GM19467 (cell line): ENCODE results near the gene GABARAPL2.

Experiments used
- ATAC-seq: cut with Tn5 transposase; IDR thresholded peaks from one replicate; pipeline ENCODE4 v1.9.1; 2021; ENCODE audit warnings: mild to moderate bottlenecking, moderate library complexity; ENCODE audit not compliant: unreplicated experiment

The GABARAPL2 gene

DNA sequence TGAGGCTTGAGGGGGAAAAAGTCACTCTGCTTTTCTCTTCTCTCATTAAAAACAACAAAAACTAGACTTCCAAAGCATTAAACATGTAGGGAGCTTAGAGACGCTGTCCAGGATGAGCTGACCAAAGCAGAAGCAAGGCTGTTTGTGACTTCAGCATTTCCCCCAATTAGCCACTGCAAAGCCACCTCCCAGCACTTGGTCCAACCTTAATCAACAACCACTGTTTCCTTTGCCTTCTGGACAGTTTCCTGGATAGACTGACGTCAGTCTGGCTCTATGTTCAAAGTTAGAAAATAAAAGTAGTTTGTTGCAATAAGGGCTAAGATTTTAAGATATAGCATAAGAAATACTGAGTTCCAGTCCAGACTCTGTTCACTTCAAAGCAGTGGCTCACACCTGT, 13.2 kb upstream of the GABARAPL2 start:
- no peak for ATAC-seq

DNA sequence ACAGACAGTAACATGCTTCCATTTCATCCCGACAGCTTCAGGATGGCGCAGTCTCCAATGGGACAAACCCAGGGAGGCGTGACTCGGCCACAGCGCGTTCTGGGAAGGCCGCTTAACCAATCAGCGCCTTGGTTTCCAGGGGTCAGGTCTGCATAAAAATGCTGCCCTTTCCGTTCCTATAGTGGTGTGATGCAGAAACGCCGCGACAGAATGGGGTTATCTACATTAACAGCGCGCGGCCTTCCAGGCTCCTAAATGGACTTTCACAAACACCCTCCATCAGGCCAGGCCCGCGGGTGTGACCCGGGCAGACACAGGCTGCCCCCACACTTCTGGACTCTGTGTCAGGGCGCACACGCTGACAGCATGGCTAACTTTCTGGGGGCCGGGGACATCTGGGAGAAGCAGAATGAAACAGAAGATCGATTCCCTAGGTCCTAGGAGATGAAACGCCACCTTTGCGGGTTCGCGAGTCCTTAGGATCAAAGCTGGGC, 10.9 kb upstream of the GABARAPL2 start:
- ATAC-seq = peak; percentile 32

DNA sequence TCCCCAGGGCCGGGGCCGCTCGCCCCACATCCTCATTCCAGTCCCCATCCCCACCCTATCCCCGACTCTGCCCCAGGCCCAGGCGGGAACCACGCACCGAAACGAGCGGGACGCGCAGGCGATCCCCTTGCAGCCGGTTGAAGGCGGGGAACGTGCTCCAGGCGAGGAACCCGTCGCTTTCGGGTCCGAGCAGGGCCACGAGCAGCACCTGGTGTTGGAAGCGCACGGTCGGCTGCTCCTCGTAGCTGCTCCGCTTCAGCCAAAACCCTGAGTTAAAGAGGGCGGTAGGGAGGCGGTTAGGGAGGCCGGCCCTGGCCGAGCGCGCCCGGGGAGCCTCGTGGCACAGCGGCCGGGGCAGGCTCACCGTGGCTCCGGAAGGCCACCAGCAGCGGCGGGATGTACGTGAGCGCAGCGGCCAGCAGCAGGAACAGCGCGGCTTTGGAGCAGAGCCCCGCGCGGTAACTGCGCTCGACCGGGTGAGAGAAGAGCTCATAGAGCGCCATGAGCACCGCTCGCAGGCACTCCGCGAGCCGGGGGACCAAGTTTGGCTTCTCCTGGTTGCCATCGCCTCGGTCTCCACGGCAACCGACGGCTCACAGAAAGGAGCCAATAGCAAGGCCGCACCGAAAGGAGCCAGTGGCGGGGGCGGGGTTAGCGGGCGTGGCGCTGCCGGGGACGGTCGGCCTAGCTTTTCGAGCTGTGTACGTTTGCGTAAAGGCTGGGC, 10.3 kb upstream of the GABARAPL2 start, which contains the start of gene TMEM231:
TSS of gene TMEM231 (minus strand) at position 546 of the 724 bp plus-strand sequence. CDS start at position 503, 43 bp downstream.
- ATAC-seq = peak; percentile 99

DNA sequence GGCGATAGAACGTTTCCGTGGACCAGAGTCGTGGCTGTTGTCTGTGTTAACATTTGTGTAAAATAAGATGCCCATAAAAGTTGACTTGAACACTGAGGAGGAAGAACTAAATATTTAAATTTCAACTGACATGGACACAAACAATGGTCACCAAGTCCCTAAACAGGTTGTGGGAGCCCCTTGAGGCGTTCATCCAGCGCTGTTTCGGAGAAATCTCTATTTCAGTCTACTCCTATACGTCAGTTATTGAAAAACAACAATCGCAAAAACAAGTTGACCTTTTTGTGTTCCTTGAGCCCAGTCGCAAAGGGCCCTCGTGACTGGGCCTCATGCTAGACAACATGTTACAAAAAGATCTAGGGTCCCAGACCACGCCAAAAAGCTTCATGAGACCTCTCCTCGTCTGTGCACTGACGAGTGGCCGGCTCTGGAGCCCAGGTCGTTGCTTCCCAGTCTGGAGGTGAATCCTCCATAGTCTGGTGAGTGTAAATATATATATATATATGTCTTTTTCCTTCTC, 9.7 kb upstream of the GABARAPL2 start:
- no peak for ATAC-seq

DNA sequence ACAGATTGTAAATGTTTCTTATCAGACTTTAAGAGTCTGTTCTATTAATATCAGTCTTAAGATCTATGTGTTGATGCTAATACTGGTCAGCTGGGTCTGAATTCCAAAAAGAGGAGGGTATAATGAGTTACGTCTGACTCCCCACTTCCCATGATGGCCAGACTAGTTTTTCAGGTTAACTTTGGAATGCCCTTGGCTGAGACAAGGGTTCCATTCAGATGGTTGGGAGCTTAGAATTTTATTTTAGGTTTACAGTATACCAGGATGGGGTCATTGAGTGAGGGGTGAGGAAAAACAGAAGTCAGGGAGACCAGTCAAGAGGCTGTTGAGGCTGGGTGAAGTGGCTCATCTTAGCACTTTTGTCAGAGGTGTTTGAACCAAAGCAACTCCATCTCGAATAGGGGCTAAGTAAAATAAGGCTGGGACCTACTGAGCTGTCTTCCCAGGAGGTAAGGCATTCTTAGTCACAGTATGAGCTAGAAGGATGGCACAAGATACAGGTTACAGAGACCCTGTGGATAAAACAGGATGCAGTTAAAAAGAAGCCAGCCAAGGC, 7.3 kb upstream of the GABARAPL2 start:
- ATAC-seq = no peak

DNA sequence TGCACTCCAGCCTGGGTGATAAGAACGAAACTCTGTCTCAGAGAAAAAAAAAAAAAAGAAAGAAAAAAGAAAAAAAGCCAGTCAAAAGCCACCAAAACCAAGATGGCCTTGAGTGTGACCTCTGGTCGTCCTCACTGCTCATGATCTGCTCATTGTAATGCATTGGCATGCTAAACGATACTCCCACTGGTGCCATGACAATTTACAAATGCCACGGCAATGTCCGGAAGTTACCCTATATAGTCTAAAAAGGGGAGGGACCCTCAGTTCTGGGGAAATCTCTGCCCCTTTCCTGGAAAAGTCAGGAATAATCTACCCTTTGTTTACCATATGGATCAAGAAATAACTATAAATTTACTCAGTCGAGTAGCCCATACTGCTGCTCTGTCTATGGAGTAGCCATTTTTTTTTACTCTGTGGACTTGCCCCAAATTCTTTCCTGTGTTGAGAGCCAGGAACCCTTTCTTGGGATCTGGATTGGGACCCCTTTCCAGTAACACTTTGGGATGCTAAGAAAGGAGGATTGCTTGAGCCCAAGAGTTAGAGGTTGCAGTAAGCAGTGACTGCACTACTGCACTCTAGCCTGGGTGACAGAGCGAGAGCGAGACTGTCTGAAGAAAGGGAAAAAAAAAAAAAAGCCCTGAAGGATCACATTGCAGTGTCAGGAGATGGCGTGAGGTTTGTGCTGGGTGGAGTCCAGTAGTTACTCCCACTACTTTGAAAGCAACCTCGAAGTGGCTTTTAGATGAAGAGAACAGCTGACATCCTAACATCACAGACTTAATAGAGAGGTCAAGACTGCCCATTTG, 6.4 kb upstream of the GABARAPL2 start:
- ATAC-seq = no peak

DNA sequence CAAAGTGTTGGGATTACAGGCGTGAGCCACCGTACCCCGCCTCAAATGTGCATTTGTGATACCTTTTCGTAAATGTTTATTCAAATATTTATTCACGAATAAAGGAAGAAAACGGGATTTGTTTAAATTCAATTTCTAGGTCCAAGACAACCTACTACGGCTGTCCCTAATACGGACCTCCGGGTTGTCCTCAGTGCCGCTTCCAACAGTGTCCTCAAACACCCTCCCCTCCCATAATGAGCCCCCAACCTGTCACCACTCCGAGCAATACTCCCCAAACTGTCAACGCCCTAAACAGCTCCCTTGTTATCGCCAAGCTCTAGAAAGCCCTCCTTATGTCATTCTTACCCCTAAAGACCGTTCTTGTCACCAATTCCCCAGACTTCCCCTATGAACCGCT, 539 bp upstream of the GABARAPL2 start:
- peak; percentile 4 for ATAC-seq

DNA sequence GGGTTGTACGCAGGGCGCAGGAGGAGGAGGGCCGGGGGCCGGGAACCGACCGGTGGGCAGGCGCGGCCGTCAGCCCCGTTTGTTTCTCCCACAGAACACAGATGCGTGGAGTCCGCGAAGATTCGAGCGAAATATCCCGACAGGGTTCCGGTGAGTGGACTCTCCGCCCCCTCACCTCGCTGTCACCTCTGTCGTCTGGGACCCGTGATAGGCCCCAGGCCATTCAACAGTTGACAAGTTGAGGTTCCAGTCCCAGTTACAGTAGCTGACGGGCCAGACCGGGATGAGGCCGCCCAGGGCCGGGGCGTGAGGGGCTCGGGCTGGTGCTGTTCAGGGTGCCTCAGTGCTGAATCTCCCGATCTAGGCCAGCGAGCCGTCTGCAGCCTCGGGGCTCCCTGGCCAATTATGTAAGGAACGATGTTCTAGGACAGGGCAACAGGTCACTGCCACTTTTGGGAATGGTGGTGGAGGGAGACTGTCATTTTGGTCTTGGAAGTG, 628 bp downstream of the GABARAPL2 start:
- ATAC-seq = no peak

DNA sequence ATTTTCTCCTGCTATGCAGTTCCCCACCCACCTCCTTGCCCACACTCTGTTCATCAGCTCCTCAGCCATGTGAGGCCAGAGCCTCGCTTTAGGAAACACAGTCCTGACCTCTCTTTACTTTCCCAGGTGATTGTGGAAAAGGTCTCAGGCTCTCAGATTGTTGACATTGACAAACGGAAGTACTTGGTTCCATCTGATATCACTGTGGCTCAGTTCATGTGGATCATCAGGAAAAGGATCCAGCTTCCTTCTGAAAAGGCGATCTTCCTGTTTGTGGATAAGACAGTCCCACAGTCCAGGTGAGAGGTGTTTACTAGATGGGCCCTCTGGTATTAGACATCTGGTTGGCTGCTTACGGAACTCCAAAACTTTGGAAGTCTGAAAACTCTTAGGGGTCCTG, 1.7 kb downstream of the GABARAPL2 start:
- no peak for ATAC-seq

DNA sequence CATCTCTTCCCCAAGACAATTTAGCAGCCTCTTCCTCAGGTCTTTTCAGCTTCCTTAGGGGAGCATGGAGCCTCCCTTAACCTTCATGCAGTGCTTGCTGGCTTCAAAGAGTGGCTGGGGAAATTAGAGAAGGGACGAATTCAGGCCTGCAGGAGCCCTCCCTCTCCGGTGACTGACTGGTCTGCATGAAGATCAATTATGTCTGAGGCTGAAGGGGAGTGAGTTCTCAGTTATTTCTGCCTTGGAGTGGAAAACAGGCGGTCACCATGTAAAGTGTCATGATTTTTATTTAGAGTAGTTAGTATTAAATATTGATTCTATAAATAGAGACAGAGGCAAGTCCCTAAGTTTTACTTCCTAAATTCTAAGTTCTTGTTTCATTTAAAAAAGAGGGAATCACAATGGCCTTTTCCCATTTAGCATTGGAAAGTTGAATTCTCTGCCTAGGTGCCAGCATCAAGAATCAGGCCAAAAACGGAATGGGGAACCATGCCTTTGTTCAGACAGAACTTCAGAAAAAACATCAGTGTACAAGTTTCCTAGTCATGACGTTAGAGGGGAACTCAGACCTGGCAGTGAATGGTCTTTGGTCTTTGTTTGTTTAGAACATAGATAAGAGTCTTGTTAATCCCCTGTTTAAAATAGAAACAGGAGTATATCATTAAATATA, 4.4 kb downstream of the GABARAPL2 start:
- no peak for ATAC-seq

DNA sequence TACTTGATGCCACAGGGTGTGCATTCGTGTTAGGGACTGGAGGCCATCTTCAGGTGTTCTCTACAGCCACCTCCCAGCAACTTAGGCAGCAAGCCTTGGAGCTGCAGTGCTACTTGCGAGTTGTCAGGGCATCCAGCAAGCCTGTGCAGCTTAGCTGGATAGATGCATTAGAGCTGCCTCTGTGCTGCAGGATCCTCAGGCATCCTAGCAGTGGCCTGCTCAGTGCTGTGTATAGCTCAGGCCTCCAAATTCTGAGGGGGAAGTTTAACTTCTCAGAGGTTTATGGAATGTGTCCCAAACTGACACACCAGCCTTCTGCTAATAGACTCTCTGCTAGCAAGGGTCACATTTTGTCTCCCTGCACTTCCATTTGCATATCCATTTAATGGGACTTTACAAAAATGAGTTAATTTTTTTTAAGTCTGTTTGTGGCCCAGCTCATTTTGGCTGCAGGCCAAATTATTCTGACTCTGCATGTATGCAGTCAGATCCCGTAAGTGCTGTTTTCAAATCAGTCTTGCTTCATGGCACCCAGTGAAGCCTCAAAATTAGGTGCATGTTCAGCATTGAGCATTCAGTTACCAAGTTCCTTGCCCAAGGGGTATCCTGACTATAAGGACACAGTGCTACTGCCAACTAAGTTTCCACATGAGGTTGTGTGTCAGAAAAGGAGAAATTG, 6.8 kb downstream of the GABARAPL2 start:
- ATAC-seq = no peak

DNA sequence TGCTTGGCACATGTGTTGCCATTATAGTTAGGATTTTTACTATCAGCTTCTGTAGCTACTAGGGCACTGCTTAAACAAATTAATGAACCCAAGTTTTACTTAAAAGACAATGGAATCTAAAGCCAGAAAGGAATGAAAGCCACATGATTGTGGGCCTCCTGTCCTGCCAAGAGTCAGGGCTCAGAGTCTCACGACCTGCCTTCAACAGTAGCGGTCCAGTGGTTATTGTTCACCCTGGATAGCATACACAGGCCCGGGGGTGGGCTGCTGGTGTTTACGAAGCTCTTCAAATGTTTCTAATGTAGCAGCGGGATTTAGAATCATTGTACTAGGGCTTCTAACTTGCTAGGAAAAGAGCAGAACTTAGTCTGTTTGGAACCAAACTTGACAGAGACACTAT, 7.8 kb downstream of the GABARAPL2 start:
- ATAC-seq = no peak

DNA sequence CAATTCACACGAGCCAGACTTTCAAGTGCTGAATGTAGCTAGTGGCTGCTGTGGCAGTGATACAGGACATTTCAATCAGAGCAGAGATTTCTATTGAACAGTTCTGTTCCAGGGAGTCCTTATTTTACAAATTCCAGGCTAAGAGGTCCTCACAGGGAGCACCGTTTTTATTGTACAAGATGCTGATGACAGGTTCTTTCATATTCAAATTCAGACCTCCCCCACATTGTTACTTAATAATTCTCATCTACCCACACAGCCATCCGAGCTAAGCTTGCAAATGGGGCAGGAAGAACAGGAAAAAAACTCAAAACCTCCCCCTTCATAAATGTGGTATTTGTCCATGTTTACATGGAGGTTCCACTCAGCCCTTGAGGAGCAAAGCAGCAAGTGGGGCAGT, 9.8 kb downstream of the GABARAPL2 start:
- ATAC-seq = no peak

DNA sequence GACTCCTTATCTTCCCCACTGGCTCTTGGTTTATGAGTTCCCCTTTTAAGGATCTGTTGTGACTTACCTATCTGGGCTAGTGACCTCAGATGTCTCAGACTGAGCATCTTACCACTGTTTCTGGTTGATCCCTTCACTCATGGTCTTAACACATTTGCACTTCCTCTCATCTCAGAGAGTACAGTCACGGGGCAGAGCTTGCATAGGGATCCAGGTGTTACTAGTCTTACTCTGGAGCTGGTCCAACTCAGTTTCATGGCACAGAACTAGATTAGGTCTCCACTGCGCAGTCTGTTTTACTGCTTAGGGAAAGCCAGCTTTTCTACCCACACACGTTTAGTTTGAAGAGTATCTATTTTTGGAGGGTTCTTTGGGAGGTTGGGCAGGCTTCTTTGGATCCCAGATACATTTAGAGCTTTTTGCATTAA, 10.2 kb downstream of the GABARAPL2 start:
- no peak for ATAC-seq

DNA sequence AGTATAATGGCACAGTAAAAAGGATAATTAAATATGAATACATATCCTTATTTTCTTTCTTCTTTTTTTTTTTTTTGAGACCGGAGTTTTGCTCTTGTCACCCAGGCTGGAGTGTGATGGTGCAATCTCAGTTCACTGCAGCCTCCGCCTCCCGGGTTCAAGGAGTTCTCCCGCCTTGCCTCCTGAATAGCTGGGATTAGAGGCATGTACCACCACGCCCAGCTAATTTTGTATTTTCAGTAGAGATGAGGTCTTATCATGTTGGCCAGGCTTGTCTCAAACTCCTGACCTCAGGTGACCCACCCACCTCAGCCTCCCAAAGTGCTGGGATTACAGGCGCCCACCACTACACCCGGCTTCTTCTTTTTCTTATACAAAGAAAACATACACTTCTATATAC, 12.0 kb downstream of the GABARAPL2 start:
- no peak for ATAC-seq

DNA sequence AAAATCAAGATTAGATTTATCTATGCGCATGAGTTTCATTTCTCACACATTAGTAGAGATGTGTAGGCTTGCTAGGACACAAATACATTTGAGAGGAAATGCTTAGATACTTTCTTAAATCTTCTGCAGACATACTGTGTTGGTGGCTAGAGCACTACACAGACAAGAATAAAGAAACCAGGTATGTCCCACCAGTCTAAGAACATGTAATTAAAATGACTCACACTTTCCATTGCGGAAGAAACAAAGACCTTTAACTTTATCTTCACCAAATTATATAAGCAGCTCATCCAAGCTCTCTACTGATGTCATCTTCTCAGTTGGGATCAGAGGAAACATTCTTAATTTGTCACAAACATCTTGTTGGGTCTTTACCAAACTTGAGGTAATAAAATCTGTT, 12.5 kb downstream of the GABARAPL2 start:
- no peak for ATAC-seq

DNA sequence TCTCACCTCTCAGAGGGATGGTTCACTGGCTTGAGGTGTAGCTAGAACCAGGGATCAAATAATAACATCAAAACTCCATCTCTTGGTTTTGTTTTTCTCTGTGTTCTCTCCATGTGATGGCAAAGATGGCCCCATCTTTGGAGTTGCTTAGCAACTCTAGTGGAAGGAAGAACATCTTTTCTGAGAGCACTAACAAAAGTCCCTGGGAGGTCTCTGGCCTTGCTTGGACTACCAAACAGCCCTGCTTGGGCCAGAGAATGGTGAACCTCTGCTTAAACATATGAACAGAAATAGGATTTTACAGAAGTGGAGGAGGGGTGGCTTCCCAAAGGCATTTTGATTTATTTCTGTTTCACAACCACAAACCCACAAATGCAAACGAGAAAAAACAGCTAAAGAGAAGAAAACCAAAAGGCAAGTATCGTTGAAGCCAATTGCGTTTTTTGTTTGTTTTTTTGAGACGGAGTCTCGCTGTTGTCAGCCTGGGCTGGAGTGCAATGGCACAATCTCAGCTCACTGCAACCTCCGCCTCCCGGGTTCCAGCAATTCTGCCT, 13.2 kb downstream of the GABARAPL2 start:
- ATAC-seq = no peak

DNA sequence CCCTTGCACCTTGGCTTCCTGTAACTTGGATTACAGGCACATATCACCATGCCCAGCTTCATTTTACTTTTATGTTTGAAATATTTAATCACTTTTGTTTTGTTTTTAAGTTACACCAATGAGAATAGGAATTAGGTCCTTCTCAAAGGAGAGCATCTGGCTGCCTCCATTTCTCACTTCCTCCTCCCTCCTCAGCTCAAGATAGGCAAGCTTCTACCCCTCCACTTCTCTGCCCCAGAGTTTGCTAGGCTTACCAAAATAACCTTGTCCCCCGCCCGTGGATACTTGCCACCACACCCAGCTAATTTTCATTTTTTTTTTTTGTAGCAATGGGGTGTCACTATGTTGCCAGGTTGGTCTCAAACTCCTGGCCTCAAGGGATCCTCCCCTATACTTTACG, 17.9 kb downstream of the GABARAPL2 start:
- ATAC-seq = no peak

DNA sequence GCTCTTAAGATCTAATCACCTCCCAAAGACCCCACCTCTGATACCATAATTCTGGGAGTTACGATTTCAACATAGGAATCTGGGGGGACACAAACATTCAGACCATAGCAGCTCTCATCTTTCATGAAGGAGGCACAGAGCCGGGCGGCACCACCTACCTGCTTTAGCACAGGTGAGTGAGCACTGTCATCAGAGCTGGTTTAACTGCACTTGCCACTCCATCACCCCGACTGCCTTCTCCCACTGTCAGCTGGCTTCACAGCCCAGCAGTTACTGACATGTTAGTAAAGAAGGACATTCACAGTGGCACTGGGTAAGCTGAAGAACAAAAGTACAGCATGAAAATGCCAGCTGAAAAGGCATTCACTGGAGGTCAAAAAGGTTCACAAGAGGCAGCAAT, 22.5 kb downstream of the GABARAPL2 start:
- ATAC-seq = no peak

DNA sequence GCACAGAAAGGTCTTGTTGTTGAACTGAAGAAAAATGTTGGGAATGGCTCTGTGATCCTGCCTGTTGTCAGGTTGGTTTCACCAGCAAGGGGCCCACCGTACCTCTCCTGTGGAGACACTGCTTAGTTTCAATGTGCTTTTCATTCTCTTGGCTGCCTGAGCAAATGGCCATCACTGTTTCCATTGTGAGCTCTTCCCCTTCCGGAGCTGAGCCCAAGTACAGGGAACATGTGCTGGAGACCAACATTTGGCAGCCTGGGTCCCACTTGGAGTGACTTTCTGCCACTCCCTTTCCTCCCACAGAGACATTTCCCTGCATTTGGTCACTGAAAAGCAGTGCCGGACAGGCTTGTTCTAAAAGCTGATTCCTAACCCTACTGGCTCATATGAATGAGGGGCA, 23.1 kb downstream of the GABARAPL2 start:
- ATAC-seq = no peak
